Smooth muscle cell (in vitro differentiated cells): Measurements from ENCODE around the gene RTN4R. TPM values are rescaled to one million over a fixed set of nuclear protein-coding genes. Genes with fewer than 3 reads are reported as not detected.

ENCODE experiments used
- DNase-seq: peaks from one replicate; lab custom pipeline; 2025; ENCODE audit not compliant: unreplicated experiment; lab: John Stamatoyannopoulos, UW
- H2AFZ ChIP-seq: fragments of 200-600 bp; sonication (generic); 2 replicates; pipeline ENCODE4 v1.6.0; 2016; ENCODE audit warnings: antibody characterized with exemption, low read depth, mild to moderate bottlenecking
- H3F3A ChIP-seq: fragments of 200-600 bp; sonication (generic); 2 replicates; pipeline ENCODE4 v1.6.0; 2017; ENCODE audit warnings: antibody characterized with exemption, low read depth
- H3K27ac ChIP-seq: fragments of 200-600 bp; sonication (generic); 2 replicates; pipeline ENCODE4 v1.5.1; 2016; ENCODE audit warnings: low read depth, mild to moderate bottlenecking
- H3K27me3 ChIP-seq: fragments of 200-600 bp; sonication (generic); 2 replicates; pipeline ENCODE4 v1.6.1; 2016; ENCODE audit warnings: low read depth, mild to moderate bottlenecking
- H3K36me3 ChIP-seq: fragments of 200-600 bp; sonication (generic); 2 replicates; pipeline ENCODE4 v1.5.1; 2016; ENCODE audit warnings: low read depth
- H3K4me1 ChIP-seq: fragments of 200-600 bp; sonication (generic); 2 replicates; pipeline ENCODE4 v1.5.1; 2016; ENCODE audit warnings: low read depth
- H3K4me2 ChIP-seq: fragments of 200-600 bp; sonication (generic); 2 replicates; pipeline ENCODE4 v1.6.0; 2016; ENCODE audit warnings: mild to moderate bottlenecking
- H3K4me3 ChIP-seq: fragments of 200-600 bp; sonication (generic); 2 replicates; pipeline ENCODE4 v1.5.1; 2016; ENCODE audit warnings: mild to moderate bottlenecking
- H3K79me2 ChIP-seq: fragments of 200-600 bp; sonication (generic); 2 replicates; pipeline ENCODE4 v1.6.0; 2016; ENCODE audit warnings: low read depth, mild to moderate bottlenecking
- H3K9ac ChIP-seq: fragments of 200-600 bp; sonication (generic); 2 replicates; pipeline ENCODE4 v1.6.0; 2016; ENCODE audit warnings: low read depth
- H3K9me3 ChIP-seq: fragments of 200-600 bp; sonication (generic); replicated peaks from 2 replicates; pipeline ENCODE4 v1.5.1; 2016; ENCODE audit warnings: low read depth
- H4K20me1 ChIP-seq: fragments of 200-600 bp; sonication (generic); 2 replicates; pipeline ENCODE4 v1.6.0; 2016; ENCODE audit warnings: low read depth
- WGBS: methylation state at CpG from one replicate; pipeline ENCODE4 v1.1.7; 2016; ENCODE audit warnings: low lambda C conversion rate; 5-methylcytosine and 5-hydroxymethylcytosine counted together
- polyA plus RNA-seq: library from polyadenylated mRNA; unstranded; fragments of >200 nt; fragmentation: Nextera tagmentation; extraction: Ambion mirVana; gene quantifications from 2 replicates; pipeline ENCODE4 v1.2.1, GENCODE V29; 2016
- total RNA-seq: library from RNA; depleted of rRNA; stranded (reverse); fragments of >200 nt; gene quantifications from 2 replicates; pipeline ENCODE4 v1.2.3, GENCODE V29; 2014
- TF ChIP-seq, protein P1 (sequence below): fragments of 200-600 bp; sonication (generic); IDR thresholded peaks from 2 replicates; pipeline ENCODE4 v1.5.1; 2017; ENCODE audit warnings: borderline replicate concordance, mild to moderate bottlenecking, antibody characterized with exemption; ENCODE audit not compliant: insufficient read depth, poor library complexity, severe bottlenecking

RTN4R gene
- total and polyA plus RNA-seq, 2 experiments from 2014 or later = 1.8 to 4.7 TPM

DNA sequence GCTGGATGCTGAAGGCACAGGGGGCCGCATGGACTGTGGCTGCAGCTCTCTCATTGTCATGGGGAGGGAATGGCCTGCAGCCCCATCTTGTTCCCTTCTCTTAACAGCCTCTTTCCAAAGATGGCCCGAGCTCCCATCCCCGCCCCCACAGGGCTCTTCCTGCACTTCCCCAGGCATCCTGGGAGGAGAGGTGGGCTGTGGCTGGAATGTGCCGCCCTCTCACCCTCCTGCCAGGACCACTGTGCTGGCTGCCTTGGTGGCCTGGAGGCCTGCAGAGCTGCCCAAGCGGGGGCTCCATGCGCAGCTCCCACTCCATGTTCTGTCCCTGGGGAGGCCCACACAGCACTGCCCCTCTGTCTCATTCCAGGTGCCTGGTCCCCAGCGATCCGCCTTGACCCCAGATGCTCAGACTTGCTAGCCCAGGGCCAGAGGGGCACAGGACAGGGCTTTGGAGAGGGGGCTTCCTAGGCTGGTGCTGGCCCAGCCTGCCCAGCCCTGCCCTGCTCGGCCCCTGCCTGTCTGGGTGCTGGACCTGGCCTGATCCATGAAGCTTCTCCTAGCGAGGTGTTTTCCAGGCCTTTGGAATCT lies 56.6 kb downstream of the RTN4R start:
- no peaks in the 10 kb centered on the region for H3K9me3 ChIP-seq
- H3K4me2 ChIP-seq = no peak overlapping the region
- DNase-seq = no peak
- no peak overlapping the region for H3K27ac ChIP-seq
- H4K20me1 ChIP-seq = no peaks in the 10 kb centered on the region
- H3K4me1 ChIP-seq = peaks cover 11% of the 10 kb centered on the region
- TF ChIP-seq, protein P1, sequence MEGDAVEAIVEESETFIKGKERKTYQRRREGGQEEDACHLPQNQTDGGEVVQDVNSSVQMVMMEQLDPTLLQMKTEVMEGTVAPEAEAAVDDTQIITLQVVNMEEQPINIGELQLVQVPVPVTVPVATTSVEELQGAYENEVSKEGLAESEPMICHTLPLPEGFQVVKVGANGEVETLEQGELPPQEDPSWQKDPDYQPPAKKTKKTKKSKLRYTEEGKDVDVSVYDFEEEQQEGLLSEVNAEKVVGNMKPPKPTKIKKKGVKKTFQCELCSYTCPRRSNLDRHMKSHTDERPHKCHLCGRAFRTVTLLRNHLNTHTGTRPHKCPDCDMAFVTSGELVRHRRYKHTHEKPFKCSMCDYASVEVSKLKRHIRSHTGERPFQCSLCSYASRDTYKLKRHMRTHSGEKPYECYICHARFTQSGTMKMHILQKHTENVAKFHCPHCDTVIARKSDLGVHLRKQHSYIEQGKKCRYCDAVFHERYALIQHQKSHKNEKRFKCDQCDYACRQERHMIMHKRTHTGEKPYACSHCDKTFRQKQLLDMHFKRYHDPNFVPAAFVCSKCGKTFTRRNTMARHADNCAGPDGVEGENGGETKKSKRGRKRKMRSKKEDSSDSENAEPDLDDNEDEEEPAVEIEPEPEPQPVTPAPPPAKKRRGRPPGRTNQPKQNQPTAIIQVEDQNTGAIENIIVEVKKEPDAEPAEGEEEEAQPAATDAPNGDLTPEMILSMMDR = no peak
- no peaks in the 10 kb centered on the region for H3K27me3 ChIP-seq
- 85% methylated on average over 10 of the region's 10 CpGs for WGBS
- no peak overlapping the region for H2AFZ ChIP-seq
- H3F3A ChIP-seq = no peaks in the 10 kb centered on the region
- H3K36me3 ChIP-seq = no peaks in the 10 kb centered on the region
- no peaks in the 10 kb centered on the region for H3K79me2 ChIP-seq
- H3K4me3 ChIP-seq = no peak overlapping the region
- H3K9ac ChIP-seq = no peak overlapping the region

GRCh38 chr22:20210473-20211059 lies 57.6 kb downstream of the RTN4R start:
- Histone ChIP-seq H2AFZ (no peak overlapping the region), H3K27ac (no peak overlapping the region), H3K79me2 (no peaks in the 10 kb centered on the region), H3K9me3 (no peaks in the 10 kb centered on the region), H3K36me3 (no peaks in the 10 kb centered on the region), H3K27me3 (no peaks in the 10 kb centered on the region), H4K20me1 (no peaks in the 10 kb centered on the region), H3K4me2 (no peak overlapping the region), H3K9ac (no peak overlapping the region), H3K4me1 (peaks cover 21% of the 10 kb centered on the region), H3K4me3 (no peak overlapping the region), H3F3A (no peaks in the 10 kb centered on the region)
- 92% methylated on average over 9 of the region's 9 CpGs for WGBS
- TF ChIP-seq, protein P1 = no peak
- DNase-seq = no peak

DNA sequence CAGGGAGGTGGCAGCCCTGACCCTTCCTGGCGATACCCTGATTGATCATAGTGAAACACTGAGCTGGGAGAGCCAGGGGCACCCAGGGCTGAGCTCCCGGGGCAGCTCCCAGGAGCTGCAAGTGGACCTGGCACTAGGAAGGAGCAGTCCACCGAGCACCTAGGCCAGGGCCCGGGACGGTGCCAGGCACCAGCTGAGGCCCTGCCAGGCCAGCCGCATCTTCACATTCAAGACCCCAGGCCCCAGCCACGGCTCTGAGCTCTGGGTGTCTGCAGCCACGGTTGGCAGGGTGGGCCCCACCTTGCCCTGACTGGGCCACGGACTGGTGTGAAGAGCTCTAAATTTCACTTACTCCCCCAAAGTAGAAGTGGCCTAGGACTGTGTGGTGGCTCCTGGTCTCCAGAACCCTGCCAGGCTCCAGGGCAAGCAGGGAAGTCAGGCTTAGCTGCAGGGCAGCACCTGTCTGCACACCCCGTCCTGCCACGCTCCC lies 58.3 kb downstream of the RTN4R start:
- Histone ChIP-seq H3F3A (no peaks in the 10 kb centered on the region), H3K79me2 (no peaks in the 10 kb centered on the region), H3K9me3 (no peaks in the 10 kb centered on the region), H3K4me3 (no peak overlapping the region), H3K27me3 (no peaks in the 10 kb centered on the region), H2AFZ (no peak overlapping the region), H3K9ac (no peak overlapping the region), H3K27ac (no peak overlapping the region), H3K36me3 (no peaks in the 10 kb centered on the region), H3K4me2 (no peak overlapping the region), H3K4me1 (peaks cover 25% of the 10 kb centered on the region), H4K20me1 (no peaks in the 10 kb centered on the region)
- TF ChIP-seq, protein P1 = no peak
- 95% methylated on average over 11 of the region's 11 CpGs for WGBS
- DNase-seq = no peak
